HepG2 (cell line): Measurements from ENCODE around the gene ALDH2. TPM values are rescaled to one million over a fixed set of nuclear protein-coding genes. Genes with fewer than 3 reads are reported as not detected.

Source experiments
- E2F5 ChIP-seq: sonication (generic); formaldehyde crosslinking; conservative IDR thresholded peaks from 2 replicates; pipeline ENCODE4 v1.4.0; 2020; ENCODE audit warnings: missing genetic modification reagents
- FOXA1 ChIP-seq, 2 experiments: fragments of 450-650 bp in 1 of 2; sonication (generic) in 1 of 2; formaldehyde crosslinking in 1 of 2; IDR thresholded peaks; 2 replicates each; pipeline versions ENCODE4 v1.4.0 to v1.6.1; 2016 to 2020; ENCODE audit warnings: missing genetic modification reagents in 1 of 2
- FOXJ3 ChIP-seq: sonication (generic); formaldehyde crosslinking; IDR thresholded peaks from 2 replicates; pipeline ENCODE4 v1.4.0; 2020; ENCODE audit warnings: missing genetic modification reagents, mild to moderate bottlenecking, borderline replicate concordance
- GATAD1 ChIP-seq: IDR thresholded peaks from 2 replicates; pipeline ENCODE4 v1.6.1; 2016; ENCODE audit warnings: missing genetic modification reagents, missing compliant biosample characterization
- GTF3A ChIP-seq: sonication (generic); formaldehyde crosslinking; conservative IDR thresholded peaks from 2 replicates; pipeline ENCODE4 v1.4.0; 2020; ENCODE audit warnings: mild to moderate bottlenecking, missing genetic modification reagents
- HOXA7 ChIP-seq: sonication (generic); formaldehyde crosslinking; IDR thresholded peaks from 2 replicates; pipeline ENCODE4 v1.8.1; 2022; ENCODE audit warnings: mild to moderate bottlenecking, missing genetic modification reagents, moderate library complexity
- HOXA9 ChIP-seq: sonication (generic); formaldehyde crosslinking; IDR thresholded peaks from 2 replicates; pipeline ENCODE4 v1.8.1; 2022; ENCODE audit warnings: missing genetic modification reagents, mild to moderate bottlenecking, moderate library complexity, borderline replicate concordance
- KAT8 ChIP-seq: IDR thresholded peaks from 2 replicates; pipeline ENCODE4 v1.6.1; 2016; ENCODE audit warnings: missing genetic modification reagents, missing compliant biosample characterization
- MXD4 ChIP-seq: IDR thresholded peaks from 2 replicates; pipeline ENCODE4 v1.6.1; 2016; ENCODE audit warnings: mild to moderate bottlenecking, missing biosample characterization, missing genetic modification reagents
- NCOA2 ChIP-seq: sonication (generic); formaldehyde crosslinking; IDR thresholded peaks from 2 replicates; pipeline ENCODE4 v1.8.0; 2022; ENCODE audit warnings: inconsistent platforms
- TGIF2 ChIP-seq: IDR thresholded peaks from 2 replicates; pipeline ENCODE4 v1.6.1; 2016; ENCODE audit warnings: control low read depth, missing compliant biosample characterization
- ZBTB40 ChIP-seq, 2 experiments: fragments of 450-650 bp in 1 of 2; sonication (generic) in 1 of 2; formaldehyde crosslinking in 1 of 2; IDR thresholded peaks; 2 replicates each; pipeline versions ENCODE4 v1.6.1 to v1.8.0; 2016 to 2022; ENCODE audit warnings: antibody characterized with exemption in 1 of 2, mild to moderate bottlenecking in 1 of 2, missing genetic modification reagents in 1 of 2
- ZBTB42 ChIP-seq: sonication (generic); formaldehyde crosslinking; IDR thresholded peaks from 2 replicates; pipeline ENCODE4 v1.5.0; 2020; ENCODE audit warnings: mild to moderate bottlenecking, missing genetic modification reagents
- ZNF207 ChIP-seq: fragments of 450-650 bp; IDR thresholded peaks from 2 replicates; pipeline ENCODE4 v1.6.1; 2016; ENCODE audit warnings: antibody characterized with exemption, borderline replicate concordance
- ZNF740 ChIP-seq: sonication (generic); formaldehyde crosslinking; IDR thresholded peaks from 2 replicates; pipeline ENCODE4 v1.4.0; 2020; ENCODE audit warnings: missing genetic modification reagents
- ZSCAN9 ChIP-seq: IDR thresholded peaks from 2 replicates; pipeline ENCODE4 v1.6.1; 2016; ENCODE audit warnings: borderline replicate concordance
- polyA plus RNA-seq, 8 experiments: library from polyadenylated mRNA; depleted of rRNA in 3 of 8; stranded (reverse) in 7 of 8; unstranded in 1 of 8; fragments of >200 nt; fragmentation: Illumina TruSeq in 4 of 8; extraction: Trizol in 4 of 8; gene quantifications; 2 replicates each; pipeline versions ENCODE4 v1.2.1 to v1.2.3, GENCODE V29; 2011 to 2016; ENCODE audit warnings: low read depth in 4 of 8, missing spikeins in 1 of 8, mixed read lengths in 1 of 8; ENCODE audit not compliant: insufficient read depth in 1 of 8
- total RNA-seq, 5 experiments: library from RNA; depleted of rRNA; stranded (reverse); fragments of >200 nt; fragmentation: Illumina TruSeq; extraction: Trizol; gene quantifications; 2 replicates each; pipeline ENCODE4 v1.2.3, GENCODE V29; 2016; ENCODE audit warnings: low read depth in 1 of 5
- TF ChIP-seq, protein P1 (sequence below): sonication (generic); formaldehyde crosslinking; IDR thresholded peaks from 2 replicates; pipeline ENCODE4 v1.8.0; 2022; ENCODE audit warnings: mild to moderate bottlenecking, missing genetic modification reagents

ALDH2 gene
- total and polyA plus RNA-seq, 2 of the 13 experiments (the other 11 are each of a cell fraction or from before 2014, with no cell fraction given) = 78.8 to 103 TPM

- no peak for TF ChIP-seq ZBTB40 (IDR thresholded peaks at IDR 0.05)
- 0 out of 2 replicates have a peak, but pooled peaks have one; percentile 21 for TF ChIP-seq ZBTB40 (CRISPR knock-in tag; IDR thresholded peaks at IDR 0.05)
- no peak for TF ChIP-seq ZNF207
- TF ChIP-seq KAT8 = peak; percentile 39; the same call in 1 of the 2 replicates
- TF ChIP-seq E2F5 = no peak
- no peak for TF ChIP-seq HOXA7 (CRISPR knock-in tag)
- 0 out of 2 replicates have a peak, but pooled peaks have one; percentile 33 for TF ChIP-seq MXD4
- peak; percentile 57 for TF ChIP-seq NCOA2
- TF ChIP-seq FOXJ3 (CRISPR knock-in tag) = peak; percentile 56; the same call in 1 of the 2 replicates
- peak; percentile 8; the same call in 1 of the 2 replicates for TF ChIP-seq TGIF2 (CRISPR knock-in tag)
- no peak for TF ChIP-seq GTF3A (CRISPR knock-in tag)
- no peak for TF ChIP-seq GATAD1
- no peak for TF ChIP-seq HOXA9 (CRISPR knock-in tag)
- no peak for TF ChIP-seq ZBTB42 (CRISPR knock-in tag)
- TF ChIP-seq FOXA1 (IDR thresholded peaks at IDR 0.05) = peak; percentile 16; the same call in 1 of the 2 replicates
- TF ChIP-seq FOXA1 (CRISPR knock-in tag; IDR thresholded peaks at IDR 0.05) = peak; percentile 33; the same call in 1 of the 2 replicates
- TF ChIP-seq ZNF740 (CRISPR knock-in tag) = 0 out of 2 replicates have a peak, but pooled peaks have one; percentile 34
- TF ChIP-seq, protein P1, sequence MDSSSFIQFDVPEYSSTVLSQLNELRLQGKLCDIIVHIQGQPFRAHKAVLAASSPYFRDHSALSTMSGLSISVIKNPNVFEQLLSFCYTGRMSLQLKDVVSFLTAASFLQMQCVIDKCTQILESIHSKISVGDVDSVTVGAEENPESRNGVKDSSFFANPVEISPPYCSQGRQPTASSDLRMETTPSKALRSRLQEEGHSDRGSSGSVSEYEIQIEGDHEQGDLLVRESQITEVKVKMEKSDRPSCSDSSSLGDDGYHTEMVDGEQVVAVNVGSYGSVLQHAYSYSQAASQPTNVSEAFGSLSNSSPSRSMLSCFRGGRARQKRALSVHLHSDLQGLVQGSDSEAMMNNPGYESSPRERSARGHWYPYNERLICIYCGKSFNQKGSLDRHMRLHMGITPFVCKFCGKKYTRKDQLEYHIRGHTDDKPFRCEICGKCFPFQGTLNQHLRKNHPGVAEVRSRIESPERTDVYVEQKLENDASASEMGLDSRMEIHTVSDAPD = 0 out of 2 replicates have a peak, but pooled peaks have one; percentile 44
- TF ChIP-seq ZSCAN9 (CRISPR knock-in tag) = 0 out of 2 replicates have a peak, but pooled peaks have one; percentile 21
Measured at GRCh38 chr12:111773801-111774551, 7.2 kb downstream of the ALDH2 start (continued).
